Activated T-cell treated with anti-CD3 and anti-CD28 coated beads, Interleukin-2, amount 50 U/mL, for 4 hours (primary cell): ENCODE data around the gene MRPL48. TPM values are rescaled to one million over a fixed set of nuclear protein-coding genes. Genes with fewer than 3 reads are reported as not detected.
A peak's percentile ranks its signal among the peaks of the same experiment; 100 is the strongest.
"Not testable (repeated sequence)": the region's sequence is repeated elsewhere in the genome, so short reads cannot be mapped to it uniquely, and the experiment has no call there.

ENCODE experiments used
- ATAC-seq, 2 donors: fragments of 200-7000 bp; cut with Tn5 transposase; one replicate each; pipeline ENCODE4 v1.10.0; 2021
- DNase-seq: peaks from one replicate; pipeline ENCODE4 v3.0.0-alpha.2; 2020
- H3K27me3 Mint-ChIP-seq: one replicate; pipeline ENCODE4 v1.8.0; 2021; ENCODE audit warnings: low read depth, mixed read lengths
- H3K36me3 Mint-ChIP-seq: one replicate; pipeline ENCODE4 v1.8.0; 2022; ENCODE audit warnings: mixed read lengths; ENCODE audit not compliant: insufficient read depth
- H3K4me1 Mint-ChIP-seq: one replicate; pipeline ENCODE4 v1.8.0; 2021; ENCODE audit warnings: low read depth, mixed read lengths
- H3K4me3 Mint-ChIP-seq: one replicate; pipeline ENCODE4 v1.8.0; 2021; ENCODE audit warnings: mild to moderate bottlenecking, moderate library complexity, mixed read lengths
- H3K9me3 Mint-ChIP-seq: one replicate; pipeline ENCODE4 v1.8.0; 2021; ENCODE audit warnings: mixed read lengths
- total RNA-seq, 3 donors: library from RNA; stranded (reverse); gene quantifications; one replicate each; pipeline ENCODE4 v1.2.1, GENCODE V29; 2021

The MRPL48 gene
- total RNA-seq, 3 donors from 2014 or later, result 49.9 to 51.5 (median 51.3) TPM

DNA sequence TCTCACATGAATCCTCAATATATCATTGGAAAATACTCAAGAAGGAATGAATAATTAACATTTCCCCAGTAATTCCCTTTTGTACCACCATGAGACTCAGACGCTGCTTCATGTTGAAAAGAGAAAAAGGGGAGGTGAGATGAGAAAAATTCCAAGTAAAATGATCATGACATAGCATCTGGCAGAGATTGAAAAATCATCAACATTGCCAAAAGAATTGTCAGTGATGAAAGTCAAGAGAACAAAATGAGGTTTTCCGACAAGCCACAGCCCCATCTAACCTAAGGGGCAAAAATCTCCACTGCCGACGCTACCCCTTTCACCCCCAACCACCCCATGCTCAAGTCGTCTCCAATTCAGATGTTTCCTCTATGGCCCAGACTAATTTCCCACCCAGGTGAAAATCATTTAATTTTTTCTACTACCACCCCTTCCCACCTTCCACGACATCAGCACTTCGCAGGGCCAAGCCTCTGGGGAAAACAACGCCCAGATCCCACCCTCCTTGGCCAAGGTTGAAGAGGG, 28.0 kb upstream of the MRPL48 start:
- DNase-seq (no peak), ATAC-seq (no peak)
- Mint-ChIP-seq H3K9me3 (no peaks in the 10 kb centered on the region), H3K36me3 (peaks cover 2% of the 10 kb centered on the region), H3K4me3 (peak overlapping the region; percentile 91), H3K4me1 (peaks cover 29% of the 10 kb centered on the region), H3K27me3 (no peaks in the 10 kb centered on the region)

DNA sequence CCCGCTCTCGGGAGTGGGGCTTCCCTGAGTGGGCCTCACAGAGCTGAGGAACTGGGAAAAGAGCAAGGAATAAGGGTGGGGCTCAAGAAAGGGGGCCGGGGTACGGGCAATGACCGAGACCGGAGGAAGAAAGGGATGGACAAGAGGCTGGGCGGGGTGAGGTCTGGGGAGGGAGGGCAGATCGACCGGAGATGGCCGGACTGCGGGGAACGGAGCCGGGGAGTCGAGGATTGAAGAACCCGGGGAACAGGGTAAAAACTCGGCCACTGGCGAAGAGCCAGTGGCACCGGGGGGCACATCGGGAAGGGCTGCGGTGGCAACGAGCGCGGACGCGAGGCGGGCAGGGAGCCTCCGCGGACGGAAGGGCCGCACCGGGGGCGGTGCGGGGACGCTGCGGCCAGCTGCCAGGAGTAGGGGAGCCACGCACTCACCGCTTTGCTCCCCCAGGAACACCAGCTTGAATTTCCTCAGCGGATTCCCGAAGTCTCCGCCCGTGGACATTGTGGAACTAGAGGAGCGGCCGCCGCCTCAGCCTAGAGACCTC, 27.5 kb upstream of the MRPL48 start:
- H3K27me3 Mint-ChIP-seq, result no peaks in the 10 kb centered on the region
- H3K4me1 Mint-ChIP-seq, result peaks cover 29% of the 10 kb centered on the region
- DNase-seq (no peak), ATAC-seq (peak in 1 of 2 donors; percentile 0)
- H3K4me3 Mint-ChIP-seq, result peak overlapping the region; percentile 91
- peaks cover 2% of the 10 kb centered on the region for H3K36me3 Mint-ChIP-seq
- H3K9me3 Mint-ChIP-seq, result no peaks in the 10 kb centered on the region

DNA sequence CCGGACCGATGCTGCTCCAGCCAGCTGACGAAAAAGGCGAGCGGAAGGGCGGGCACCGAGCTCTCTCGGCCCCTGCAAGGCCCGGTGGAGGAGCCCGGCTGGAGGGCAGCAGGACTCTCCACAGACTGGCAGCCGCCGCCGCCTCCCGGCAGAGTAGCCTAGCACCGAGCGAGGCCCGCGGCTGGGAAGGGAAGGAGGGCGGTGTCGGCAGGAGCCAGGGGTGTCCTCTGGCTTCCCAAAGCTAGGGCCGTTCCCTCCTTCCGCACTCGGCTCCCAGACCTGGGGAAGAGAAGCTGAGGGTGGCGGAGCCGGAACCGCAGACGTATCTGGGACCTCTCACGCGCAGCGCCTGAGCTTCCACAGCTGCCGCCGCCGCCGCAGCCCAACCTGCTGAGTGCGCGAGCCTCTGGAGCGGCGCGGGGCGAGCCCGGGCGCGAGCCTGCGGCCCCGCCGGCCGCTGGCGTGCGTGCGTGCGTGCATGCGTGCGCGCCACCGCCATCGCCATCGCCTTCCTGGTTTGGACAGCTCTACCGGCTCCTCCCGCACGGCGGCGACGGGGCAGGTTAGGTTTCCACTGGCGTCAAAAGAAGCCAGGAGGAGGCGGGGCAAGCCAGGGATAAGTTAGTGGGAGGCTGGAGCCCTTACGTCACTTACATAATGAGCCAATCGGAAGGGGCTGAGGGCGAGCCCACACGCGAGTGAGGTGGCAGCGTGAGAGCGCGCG, 26.8 kb upstream of the MRPL48 start, which contains the start of gene RAB6A:
Gene RAB6A (minus strand): TSS at position 396 of the 724 bp plus-strand sequence. CDS start 439 bp downstream, outside the sequence.
- no peaks in the 10 kb centered on the region for H3K27me3 Mint-ChIP-seq
- DNase-seq, result peak; percentile 99
- H3K36me3 Mint-ChIP-seq, result peaks cover 2% of the 10 kb centered on the region
- no peaks in the 10 kb centered on the region for H3K9me3 Mint-ChIP-seq
- H3K4me1 Mint-ChIP-seq, result peaks cover 29% of the 10 kb centered on the region
- peak within 1 kb of the TSS; percentile 91 for H3K4me3 Mint-ChIP-seq
- ATAC-seq, result peak; percentile 91 to 92

DNA sequence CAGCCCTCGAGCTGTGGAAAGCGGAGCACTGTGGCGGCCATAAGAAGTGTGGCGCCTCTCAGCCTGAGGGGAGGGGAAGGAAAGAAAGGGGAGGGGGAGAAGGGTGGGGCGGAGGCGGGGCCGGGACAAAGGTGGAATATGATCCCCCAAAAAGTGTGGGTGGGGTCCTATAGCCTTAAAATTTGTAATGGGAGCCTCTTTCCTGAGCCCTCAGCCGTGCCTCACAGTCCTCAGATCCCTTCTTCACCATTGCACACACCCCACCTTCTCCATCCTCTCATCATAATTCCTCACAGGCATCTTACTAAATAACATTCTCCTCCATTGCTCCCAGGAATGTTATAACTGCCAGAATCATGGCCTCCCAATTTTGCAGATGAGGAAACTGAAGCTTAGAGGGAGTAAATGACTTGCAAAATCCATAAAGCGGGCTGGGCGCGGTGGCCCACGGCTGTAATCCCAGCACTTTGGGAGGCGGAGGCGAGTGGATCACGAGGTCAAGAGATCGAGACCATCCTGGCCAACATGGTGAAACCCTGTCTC, 26.2 kb upstream of the MRPL48 start:
- Mint-ChIP-seq H3K36me3 (peaks cover 2% of the 10 kb centered on the region), H3K4me1 (peaks cover 29% of the 10 kb centered on the region), H3K4me3 (peak overlapping the region; percentile 91), H3K27me3 (peaks cover 5% of the 10 kb centered on the region), H3K9me3 (no peaks in the 10 kb centered on the region)
- peak; percentile 4 to 5 for ATAC-seq
- DNase-seq, result no peak

DNA sequence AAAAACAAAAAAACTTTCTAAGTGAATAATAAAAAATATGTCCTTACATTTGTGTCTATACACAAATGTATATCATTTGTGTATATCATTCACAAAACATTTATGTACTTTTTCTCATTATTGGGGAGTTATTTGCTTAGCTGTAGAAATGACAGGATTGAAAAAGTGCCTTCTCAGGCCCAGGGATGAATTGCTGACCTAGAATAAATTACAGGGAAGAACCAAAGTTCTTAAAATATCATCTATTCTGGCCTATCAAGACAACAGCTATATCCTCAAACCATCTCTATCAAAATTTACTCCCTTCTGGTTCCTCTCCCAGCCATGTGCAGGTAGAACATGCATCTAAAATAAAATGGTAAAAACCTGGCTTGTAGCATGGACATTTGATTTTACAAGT, 24.9 kb upstream of the MRPL48 start:
- peaks cover 24% of the 10 kb centered on the region for H3K4me1 Mint-ChIP-seq
- ATAC-seq (no peak), DNase-seq (no peak)
- H3K9me3 Mint-ChIP-seq, result no peaks in the 10 kb centered on the region
- H3K4me3 Mint-ChIP-seq, result no peak overlapping the region
- no peaks in the 10 kb centered on the region for H3K36me3 Mint-ChIP-seq
- peaks cover 15% of the 10 kb centered on the region for H3K27me3 Mint-ChIP-seq

DNA sequence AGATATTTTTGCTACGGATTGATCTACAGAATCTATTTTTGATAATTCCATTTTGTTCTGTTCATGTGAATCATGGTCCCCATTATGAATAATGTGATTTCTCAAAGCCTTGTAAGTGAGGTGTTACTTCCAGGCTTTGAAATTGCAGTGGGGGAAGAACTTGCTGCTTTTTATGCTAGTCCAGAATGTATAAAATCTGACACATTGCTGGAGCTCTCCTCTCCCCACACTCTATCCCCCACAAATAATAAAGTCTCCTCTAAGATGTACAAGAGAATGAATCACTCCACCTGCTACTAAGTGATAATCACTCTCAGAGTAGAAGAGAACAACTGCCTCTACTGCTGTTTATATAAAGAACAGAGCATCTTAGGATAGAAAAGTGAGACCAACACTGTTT, 20.9 kb upstream of the MRPL48 start:
- ATAC-seq, result no peak
- H3K4me1 Mint-ChIP-seq, result no peaks in the 10 kb centered on the region
- H3K9me3 Mint-ChIP-seq, result no peaks in the 10 kb centered on the region
- DNase-seq, result no peak
- peaks cover 18% of the 10 kb centered on the region for H3K27me3 Mint-ChIP-seq
- H3K36me3 Mint-ChIP-seq, result no peaks in the 10 kb centered on the region
- no peak overlapping the region for H3K4me3 Mint-ChIP-seq

DNA sequence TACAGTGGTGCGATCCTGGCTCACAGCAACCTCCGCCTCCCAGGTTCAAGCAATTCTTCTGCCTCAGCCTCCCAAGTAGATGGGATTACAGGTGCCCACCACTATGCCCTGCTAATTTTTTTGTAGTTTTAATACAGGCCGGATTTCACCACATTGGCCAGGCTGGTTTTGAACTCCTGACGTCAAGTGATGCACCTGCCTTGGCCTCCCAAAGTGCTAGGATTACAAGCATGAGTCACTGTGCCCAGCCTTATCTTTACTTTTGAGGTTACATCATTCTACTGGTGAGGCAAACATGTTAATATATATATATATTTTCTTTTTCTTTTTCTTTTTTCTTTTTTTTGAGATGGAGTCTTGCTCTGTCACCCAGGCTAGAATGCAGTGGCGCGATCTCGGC, 16.9 kb upstream of the MRPL48 start:
- H3K27me3 Mint-ChIP-seq, result peaks cover 18% of the 10 kb centered on the region
- ATAC-seq, DNase-seq, H3K9me3 Mint-ChIP-seq, H3K36me3 Mint-ChIP-seq, H3K4me3 Mint-ChIP-seq, H3K4me1 Mint-ChIP-seq: not testable (repeated sequence)

DNA sequence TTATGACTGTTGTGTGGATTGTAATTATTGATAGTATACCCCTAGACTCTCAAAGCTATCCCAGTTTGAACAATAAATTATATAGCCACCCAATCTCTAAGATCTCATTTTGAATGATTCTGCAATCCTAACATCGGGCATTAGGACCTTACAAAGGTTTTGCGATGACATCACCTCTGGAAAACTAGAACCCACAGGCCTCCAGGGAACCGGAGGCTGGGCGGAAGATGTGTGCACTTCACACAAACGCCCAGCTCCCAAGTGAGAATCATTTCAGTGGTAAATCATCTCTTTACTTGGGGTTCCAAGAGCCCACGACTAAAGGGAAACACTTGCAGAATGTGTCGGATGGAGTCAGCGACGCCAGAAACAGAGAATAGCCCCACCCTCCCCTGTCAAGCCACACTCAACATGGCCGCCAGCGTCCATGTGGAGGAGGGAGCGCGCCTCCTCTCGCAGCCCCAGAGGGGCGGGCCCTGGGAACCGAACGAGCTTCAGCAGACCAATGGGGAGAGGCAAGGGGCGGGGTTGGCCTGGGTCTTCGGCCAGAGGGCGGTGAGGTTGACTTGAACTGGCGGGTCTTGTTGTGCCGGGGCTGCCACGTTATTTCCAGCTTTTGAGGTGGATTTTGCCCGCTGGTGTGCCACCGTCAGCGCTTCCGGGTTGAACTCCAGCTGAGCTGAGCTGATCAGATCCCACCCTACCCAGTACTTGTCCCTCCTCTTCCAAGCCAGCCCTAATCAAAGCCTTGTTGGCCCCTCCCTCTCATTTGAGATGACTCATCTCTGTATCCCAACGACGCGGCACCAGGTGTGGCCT, 8.4 kb upstream of the MRPL48 start:
- ATAC-seq (peak; percentile 99), DNase-seq (peak; percentile 96)
- H3K4me3 Mint-ChIP-seq, result peak overlapping the region; percentile 88
- H3K4me1 Mint-ChIP-seq, result peaks cover 5% of the 10 kb centered on the region
- H3K9me3 Mint-ChIP-seq, result no peaks in the 10 kb centered on the region
- no peaks in the 10 kb centered on the region for H3K36me3 Mint-ChIP-seq
- no peaks in the 10 kb centered on the region for H3K27me3 Mint-ChIP-seq

DNA sequence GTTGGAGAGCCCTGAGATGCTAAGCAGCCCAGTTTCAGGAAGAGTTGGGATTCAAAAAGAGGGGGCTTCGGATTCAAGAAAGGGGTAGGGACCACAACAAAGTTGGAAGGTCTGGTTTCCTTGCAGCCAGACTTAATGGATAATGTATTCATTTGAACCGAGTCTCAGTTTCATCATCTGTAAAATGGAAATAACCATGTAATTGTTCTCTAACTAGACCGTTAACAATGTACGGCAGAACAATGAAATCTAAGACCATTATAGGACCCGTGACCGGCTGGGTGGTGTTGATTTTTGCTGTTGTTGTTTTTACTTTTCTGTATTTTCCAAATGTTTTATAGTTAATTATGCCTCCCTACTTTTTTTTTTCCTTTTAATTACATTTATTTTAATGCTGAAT, 6.4 kb upstream of the MRPL48 start:
- H3K27me3 Mint-ChIP-seq, result no peaks in the 10 kb centered on the region

DNA sequence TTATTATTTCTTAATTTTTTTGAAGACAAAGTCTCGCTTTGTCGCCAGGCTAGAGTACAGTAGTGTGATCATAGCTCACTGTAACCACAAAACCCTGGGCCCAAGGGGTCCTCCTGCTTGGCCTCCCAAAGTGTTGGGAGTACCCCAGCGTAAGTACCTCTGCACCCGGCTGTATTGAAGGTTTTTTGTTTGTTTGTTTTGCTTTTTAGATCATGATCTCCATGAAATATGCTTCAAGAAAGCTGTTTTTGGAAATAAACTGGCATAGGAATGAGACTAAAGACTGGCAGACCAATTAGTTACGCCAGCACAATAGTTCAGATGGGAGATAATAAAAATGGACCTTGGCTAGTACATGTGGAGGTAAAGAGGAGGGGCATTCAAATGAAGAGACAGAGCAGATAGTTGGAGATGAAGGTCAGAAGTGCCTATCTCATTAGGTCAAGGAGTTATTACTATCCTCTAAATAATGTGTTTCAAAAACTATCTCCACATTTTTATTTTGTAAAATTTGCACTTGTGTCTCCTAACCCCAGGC, 4.1 kb upstream of the MRPL48 start:
- ATAC-seq (no peak), DNase-seq (no peak)
- H3K36me3 Mint-ChIP-seq, result no peaks in the 10 kb centered on the region
- no peak overlapping the region for H3K4me3 Mint-ChIP-seq
- H3K4me1 Mint-ChIP-seq, result peaks cover 12% of the 10 kb centered on the region
- H3K27me3 Mint-ChIP-seq, result no peaks in the 10 kb centered on the region
- H3K9me3 Mint-ChIP-seq, result no peaks in the 10 kb centered on the region

More for the DNA sequence above, 6.4 kb upstream of the MRPL48 start:
- no peak for ATAC-seq
- peaks cover 5% of the 10 kb centered on the region for H3K4me1 Mint-ChIP-seq
- H3K9me3 Mint-ChIP-seq, result no peaks in the 10 kb centered on the region
- H3K4me3 Mint-ChIP-seq, result no peak overlapping the region
- no peaks in the 10 kb centered on the region for H3K36me3 Mint-ChIP-seq
- no peak for DNase-seq

DNA sequence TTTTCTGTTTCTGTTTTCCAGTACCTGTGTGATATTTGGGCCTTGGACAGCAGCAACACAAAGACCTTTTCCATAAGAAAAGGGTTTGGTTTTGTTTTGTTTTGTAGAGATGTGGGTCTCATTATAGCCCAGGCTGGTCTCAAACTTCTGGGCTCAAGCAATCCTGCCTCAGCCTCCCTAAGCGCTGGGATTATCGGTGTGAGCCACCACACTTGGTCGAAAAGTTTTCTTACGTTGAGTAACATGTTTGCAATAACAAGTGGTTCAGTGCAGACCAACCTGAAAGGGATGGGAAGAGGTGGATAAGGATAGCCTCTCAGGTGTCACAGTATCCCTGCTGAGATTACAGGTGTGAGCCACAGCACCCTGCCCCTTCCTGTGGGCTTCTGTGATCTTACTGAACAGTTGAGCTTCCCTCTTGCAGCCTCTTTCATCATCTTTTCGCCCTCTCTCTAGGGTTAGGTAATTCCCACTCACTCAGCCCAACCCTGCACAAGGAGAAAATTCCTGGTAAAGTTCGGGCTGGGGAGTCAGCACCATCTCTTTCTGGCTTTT, 3.5 kb upstream of the MRPL48 start:
- H3K9me3 Mint-ChIP-seq, result no peaks in the 10 kb centered on the region
- DNase-seq (no peak), ATAC-seq (no peak)
- no peak overlapping the region for H3K4me3 Mint-ChIP-seq
- H3K4me1 Mint-ChIP-seq, result peaks cover 14% of the 10 kb centered on the region
- no peaks in the 10 kb centered on the region for H3K36me3 Mint-ChIP-seq
- H3K27me3 Mint-ChIP-seq, result no peaks in the 10 kb centered on the region

DNA sequence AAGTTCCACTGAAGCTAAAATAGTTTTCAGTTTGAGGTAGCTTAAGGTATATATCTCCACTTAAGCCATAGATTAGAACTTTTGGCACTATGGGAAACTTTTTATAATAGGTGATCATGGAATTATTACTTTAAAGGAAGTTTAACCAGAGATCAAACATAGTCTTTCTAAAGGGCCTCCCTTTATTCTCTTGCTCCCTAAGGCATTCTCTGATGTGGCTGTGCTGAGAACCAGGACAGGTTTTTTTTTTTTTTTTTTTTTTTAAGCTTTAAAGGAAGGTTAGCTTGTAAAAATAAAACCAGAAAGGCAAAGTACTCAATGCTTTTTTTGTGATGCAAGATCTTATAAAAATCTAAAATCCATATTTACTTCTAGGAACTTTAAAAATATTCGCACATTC, 2.9 kb upstream of the MRPL48 start:
- Mint-ChIP-seq H3K4me1 (peaks cover 16% of the 10 kb centered on the region), H3K4me3 (no peak overlapping the region), H3K27me3 (no peaks in the 10 kb centered on the region), H3K36me3 (no peaks in the 10 kb centered on the region), H3K9me3 (no peaks in the 10 kb centered on the region)
- DNase-seq (no peak), ATAC-seq (no peak)

DNA sequence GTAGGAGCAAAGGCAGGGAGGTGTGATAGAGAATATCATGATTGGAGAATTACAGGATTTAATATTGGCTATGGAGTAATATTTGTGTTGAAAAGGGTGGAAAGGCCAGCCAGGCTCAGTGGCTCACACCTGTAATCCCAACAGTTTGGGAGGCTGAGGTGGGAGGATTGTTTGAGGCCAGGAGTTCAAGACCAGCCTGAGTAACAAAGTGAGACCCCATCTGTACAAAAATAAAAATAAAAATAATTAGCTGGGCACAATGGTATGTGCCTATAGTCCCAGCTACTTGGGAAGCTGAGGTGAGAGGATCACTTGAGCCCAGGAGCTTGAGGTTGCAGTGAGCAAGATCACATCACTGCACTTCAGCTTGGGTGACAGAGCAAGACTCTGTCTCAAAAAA, 2.2 kb upstream of the MRPL48 start:
- peaks cover 16% of the 10 kb centered on the region for H3K4me1 Mint-ChIP-seq
- not testable (repeated sequence) for ATAC-seq, H3K27me3 Mint-ChIP-seq, H3K36me3 Mint-ChIP-seq, H3K4me3 Mint-ChIP-seq, DNase-seq, H3K9me3 Mint-ChIP-seq
